Astrocyte of the spinal cord (primary cell): ENCODE measurements around the gene ABHD12B.

ENCODE experiments used
- DNase-seq: peaks from one replicate; pipeline ENCODE4 v3.0.0; 2011; ENCODE audit warnings: low read depth, low spot score
- H3K4me3 ChIP-seq: 2 replicates; pipeline ENCODE4 v1.5.1; 2011; ENCODE audit warnings: low read depth, mild to moderate bottlenecking, low read length, moderate library complexity
- CTCF ChIP-seq: IDR thresholded peaks from 2 replicates; pipeline ENCODE4 v1.5.1; 2012; ENCODE audit warnings: low read depth, mild to moderate bottlenecking, low read length, inconsistent platforms
- in situ Hi-C: cut with HindIII; loops from 2 replicates; pipeline ENCODE4 v1.10.0; 2017; ENCODE audit warnings: low sequenced_read_pairs

The ABHD12B gene

DNA sequence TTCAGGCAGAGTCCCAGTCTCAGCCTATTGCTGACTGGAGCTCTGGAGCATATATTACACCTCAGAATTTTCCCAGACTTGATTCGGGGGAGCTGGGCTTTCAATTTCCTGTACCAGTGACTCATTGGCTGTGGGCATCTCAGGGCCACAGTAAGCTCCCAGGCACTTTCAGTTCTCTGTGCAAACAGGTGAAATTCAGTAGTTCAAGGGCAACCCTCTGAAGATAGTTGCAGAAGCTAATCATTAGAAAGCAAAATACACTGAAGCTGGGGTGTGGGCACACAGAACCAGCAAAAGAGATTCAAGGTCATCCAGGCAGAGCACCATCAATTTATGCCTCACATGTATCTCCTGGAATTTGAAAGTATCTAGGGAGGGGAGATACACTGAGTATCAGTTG, 32.8 kb upstream of the ABHD12B start:
- in situ Hi-C loops = no loop called here
- TF ChIP-seq CTCF = no peak

GRCh38 chr14:50839691-50840090, 32.2 kb upstream of the ABHD12B start:
- DNase-seq = no peak
- in situ Hi-C loops = no loop called here
- no peak for TF ChIP-seq CTCF
- H3K4me3 ChIP-seq = no peak overlapping the region

More for the DNA sequence above, 32.8 kb upstream of the ABHD12B start:
- no peak for DNase-seq
- H3K4me3 ChIP-seq = no peak overlapping the region

GRCh38 chr14:50844391-50844790, 27.5 kb upstream of the ABHD12B start:
- H3K4me3 ChIP-seq = no peak overlapping the region
- no peak for DNase-seq
- in situ Hi-C loops = no loop called here
- TF ChIP-seq CTCF = no peak

GRCh38 chr14:50845166-50845565, 26.7 kb upstream of the ABHD12B start:
- in situ Hi-C loops = no loop called here

GRCh38 chr14:50846226-50846880, 25.5 kb upstream of the ABHD12B start:
- no peak for TF ChIP-seq CTCF
- peak; percentile 79 for DNase-seq
- H3K4me3 ChIP-seq = no peak overlapping the region
- in situ Hi-C loops = no loop called here

More at GRCh38 chr14:50845166-50845565, 26.7 kb upstream of the ABHD12B start:
- TF ChIP-seq CTCF = no peak
- no peak overlapping the region for H3K4me3 ChIP-seq
- DNase-seq = no peak

DNA sequence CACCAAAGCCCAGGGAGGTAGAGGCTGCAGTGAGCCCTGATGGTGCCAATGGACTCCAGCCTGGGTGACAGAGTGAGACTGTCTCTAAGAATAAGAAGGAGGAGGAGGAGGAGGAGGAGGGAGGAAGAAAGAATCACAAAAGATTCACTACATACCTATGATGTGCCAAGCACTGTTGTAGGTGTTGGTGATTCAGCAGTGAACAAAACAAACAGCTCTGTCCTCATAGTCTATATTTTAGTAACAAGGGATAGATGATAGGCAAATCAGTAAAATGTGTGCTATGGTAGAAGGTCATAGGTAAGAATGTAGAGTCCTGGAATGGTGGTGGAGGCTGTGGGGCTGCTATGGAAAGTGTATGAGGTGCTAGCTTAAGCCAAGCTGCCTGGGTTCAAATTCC, 18.0 kb upstream of the ABHD12B start:
- no peak for DNase-seq
- TF ChIP-seq CTCF = no peak
- in situ Hi-C loops = no loop called here
- H3K4me3 ChIP-seq = no peak overlapping the region

GRCh38 chr14:50854521-50854920, 17.3 kb upstream of the ABHD12B start:
- in situ Hi-C loops = no loop called here
- TF ChIP-seq CTCF = no peak
- no peak overlapping the region for H3K4me3 ChIP-seq
- no peak for DNase-seq
